ENCODE measurements around the gene TRAP1. TPM values are rescaled to one million over a fixed set of nuclear protein-coding genes. Genes with fewer than 3 reads are reported as not detected.
"Not testable (repeated sequence)": the region's sequence is repeated elsewhere in the genome, so short reads cannot be mapped to it uniquely, and the experiment has no call there.

Gene TRAP1
- polyA plus RNA-seq, 1 donor: 94.9 TPM

- no peak for DNase-seq (ENCODE audit: low read depth)
These were observed 43.5 kb downstream of the TRAP1 start for GRCh38 chr16:3673676-3674377.

- no peak for DNase-seq (ENCODE audit: low read depth)
These were observed 44.1 kb downstream of the TRAP1 start for GRCh38 chr16:3673201-3673600.

- no peak for DNase-seq (ENCODE audit: low read depth)
These were observed 44.7 kb downstream of the TRAP1 start for GRCh38 chr16:3672571-3673041.

- DNase-seq (ENCODE audit: low read depth): no peak
These were observed 45.9 kb downstream of the TRAP1 start for GRCh38 chr16:3671424-3671823.

- DNase-seq (ENCODE audit: low read depth): no peak
These were observed 46.6 kb downstream of the TRAP1 start for GRCh38 chr16:3670711-3671110.

GRCh38 chr16:3669082-3669481 lies 48.2 kb downstream of the TRAP1 start:
- DNase-seq (ENCODE audit: low read depth): no peak

- DNase-seq (ENCODE audit: low read depth): no peak
These were observed 48.7 kb downstream of the TRAP1 start for GRCh38 chr16:3668626-3669025.

- no peak for DNase-seq (ENCODE audit: low read depth)
These were observed 51.8 kb downstream of the TRAP1 start for GRCh38 chr16:3665508-3665907.

- DNase-seq (ENCODE audit: low read depth): no peak
These were observed 53.0 kb downstream of the TRAP1 start for GRCh38 chr16:3664187-3664896.

GRCh38 chr16:3662601-3663000 lies 54.7 kb downstream of the TRAP1 start:
- DNase-seq (ENCODE audit: low read depth): no peak

- DNase-seq (ENCODE audit: low read depth): no peak
These were observed 55.4 kb downstream of the TRAP1 start for GRCh38 chr16:3661922-3662321.

GRCh38 chr16:3661311-3661710 lies 56.0 kb downstream of the TRAP1 start:
- no peak for DNase-seq (ENCODE audit: low read depth)

GRCh38 chr16:3659251-3659650 lies 58.1 kb downstream of the TRAP1 start:
- no peak for DNase-seq (ENCODE audit: low read depth)

GRCh38 chr16:3656491-3657468 lies 60.5 kb downstream of the TRAP1 start:
- no peak for DNase-seq (ENCODE audit: low read depth)

GRCh38 chr16:3656160-3656490 lies 61.2 kb downstream of the TRAP1 start:
- not testable (repeated sequence) for DNase-seq (ENCODE audit: low read depth)

GRCh38 chr16:3655396-3656159 lies 61.7 kb downstream of the TRAP1 start:
- DNase-seq (ENCODE audit: low read depth): no peak

GRCh38 chr16:3655030-3655395 lies 62.3 kb downstream of the TRAP1 start:
- no peak for DNase-seq (ENCODE audit: low read depth)

- DNase-seq (ENCODE audit: low read depth): no peak
These were observed 62.9 kb downstream of the TRAP1 start, which contains the start of gene DNASE1 for GRCh38 chr16:3654249-3654991. DNASE1 (plus strand) TSS chr16:3654691; CDS start chr16:3655374, 683 bp downstream.

GRCh38 chr16:3652373-3653195 lies 64.7 kb downstream of the TRAP1 start:
- no peak for DNase-seq (ENCODE audit: low read depth)
